NCI-H510A treated with DMSO at 0.1 percent for 48 hours (cell line): ENCODE measurements around the gene RAP2C.
A peak's percentile ranks its signal among the peaks of the same experiment; 100 is the strongest.
"Not testable (repeated sequence)": the region's sequence is repeated elsewhere in the genome, so short reads cannot be mapped to it uniquely, and the experiment has no call there.

ENCODE experiments used
- DNase-seq: peaks from one replicate; lab custom pipeline; 2025; lab: John Stamatoyannopoulos, UW

Gene RAP2C

DNA sequence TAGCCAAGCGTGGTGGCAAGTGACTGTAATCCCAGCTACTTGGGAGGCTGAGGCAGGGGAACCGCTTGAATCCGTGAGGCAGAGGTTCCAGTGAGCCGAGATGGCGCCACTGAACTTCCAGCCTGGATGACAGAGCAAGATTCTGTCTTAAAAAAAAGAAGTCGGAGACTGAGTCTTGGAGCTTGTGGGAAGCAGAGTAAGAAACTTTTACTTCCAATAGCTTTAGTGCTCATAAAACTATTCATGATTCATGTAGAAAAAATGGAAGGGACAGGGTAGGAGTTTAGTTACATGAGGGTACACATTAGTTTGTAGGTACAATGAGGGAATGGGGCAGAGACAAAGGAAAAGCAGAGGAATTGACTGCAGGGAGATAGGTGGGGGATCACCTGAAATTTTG is 19.3 kb downstream of the RAP2C start:
- DNase-seq, result no peak

DNA sequence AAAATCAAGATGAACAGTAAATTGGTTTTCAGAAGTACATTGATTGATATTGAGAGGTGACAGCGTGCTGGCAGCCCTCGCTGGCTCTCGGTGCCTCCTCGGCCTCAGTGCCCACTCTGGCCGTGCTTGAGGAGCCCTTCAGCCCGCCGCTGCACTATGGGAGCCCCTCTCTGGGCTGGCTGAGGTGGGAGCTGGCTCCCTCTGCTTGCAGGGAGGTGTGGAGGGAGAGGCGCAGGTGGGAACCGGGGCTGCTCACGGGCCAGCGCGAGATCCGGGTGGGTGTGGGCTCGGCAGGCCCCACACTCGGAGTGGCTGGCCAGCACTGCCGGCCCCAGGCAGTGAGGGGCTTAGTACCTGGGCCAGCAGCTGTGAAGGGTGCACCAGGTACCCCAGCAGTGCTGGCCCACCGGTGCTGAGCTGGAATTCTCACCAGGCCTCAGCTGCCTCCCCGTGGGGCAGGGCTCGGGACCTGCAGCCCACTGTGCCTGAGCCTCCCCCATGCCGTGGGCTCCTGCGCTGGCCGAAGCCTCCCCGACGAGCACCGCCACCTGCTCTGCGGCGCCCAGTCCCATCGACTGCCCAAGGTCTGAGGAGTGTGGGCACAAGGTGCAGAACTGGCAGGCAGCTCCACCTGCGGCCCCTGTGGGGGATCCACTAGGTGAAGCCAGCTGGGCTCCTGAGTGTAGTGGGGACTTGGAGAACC is 25.2 kb downstream of the RAP2C start:
- DNase-seq, result no peak

DNA sequence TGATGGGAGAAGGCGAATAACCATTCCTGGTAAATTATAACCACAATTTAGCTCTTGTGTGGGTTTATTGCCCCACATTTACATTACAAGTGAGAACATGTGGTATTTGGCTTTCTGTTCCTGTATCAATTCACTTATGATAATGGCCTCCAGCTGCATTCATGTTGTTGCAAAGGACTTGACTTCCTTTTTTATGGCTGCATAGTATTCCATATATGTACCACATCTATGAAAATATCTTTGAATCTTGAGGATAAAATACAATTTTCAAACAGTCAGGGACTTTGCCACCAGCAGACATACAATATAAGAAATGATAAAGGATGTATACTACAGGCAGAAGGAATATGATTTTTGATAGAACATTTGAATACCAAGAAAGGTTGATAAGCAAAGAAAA is 27.3 kb downstream of the RAP2C start:
- no peak for DNase-seq

DNA sequence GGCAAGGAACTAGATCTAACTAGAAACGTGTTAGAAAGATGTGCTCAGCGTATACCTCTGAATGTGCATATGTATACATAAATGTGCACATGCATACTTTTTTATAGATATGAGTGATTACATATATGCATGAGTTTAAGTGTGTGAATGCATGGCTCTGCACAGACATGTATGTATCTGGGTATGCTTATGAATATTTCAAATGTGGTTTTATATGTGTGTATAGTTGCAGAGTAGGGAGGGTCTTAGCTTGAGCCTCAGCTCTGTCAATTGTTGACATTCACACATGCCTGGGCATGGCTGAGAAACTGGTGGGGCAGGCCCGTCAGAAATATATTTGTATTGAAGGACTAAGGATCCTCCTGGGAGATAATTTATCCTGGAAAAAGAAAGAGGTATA is 31.1 kb downstream of the RAP2C start:
- no peak for DNase-seq

DNA sequence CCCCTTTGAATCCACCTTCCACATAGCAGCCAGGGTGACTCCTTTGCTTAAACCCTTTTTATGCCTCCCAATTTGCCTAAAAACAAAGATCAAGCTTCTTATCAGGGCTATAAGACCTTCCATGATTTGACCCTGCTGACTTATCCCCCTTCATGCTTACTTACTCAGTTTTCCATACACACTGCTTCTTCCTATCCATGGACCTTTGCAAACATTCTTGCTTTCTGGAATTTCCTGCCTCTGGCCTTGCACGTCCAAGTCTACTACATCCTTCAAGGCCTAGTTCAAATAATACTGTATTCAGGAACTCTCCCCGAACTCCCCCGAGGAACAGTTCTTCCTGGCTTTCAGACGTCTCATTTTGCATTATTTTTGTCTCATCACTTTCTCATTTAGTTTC is 31.8 kb downstream of the RAP2C start:
- no peak for DNase-seq

DNA sequence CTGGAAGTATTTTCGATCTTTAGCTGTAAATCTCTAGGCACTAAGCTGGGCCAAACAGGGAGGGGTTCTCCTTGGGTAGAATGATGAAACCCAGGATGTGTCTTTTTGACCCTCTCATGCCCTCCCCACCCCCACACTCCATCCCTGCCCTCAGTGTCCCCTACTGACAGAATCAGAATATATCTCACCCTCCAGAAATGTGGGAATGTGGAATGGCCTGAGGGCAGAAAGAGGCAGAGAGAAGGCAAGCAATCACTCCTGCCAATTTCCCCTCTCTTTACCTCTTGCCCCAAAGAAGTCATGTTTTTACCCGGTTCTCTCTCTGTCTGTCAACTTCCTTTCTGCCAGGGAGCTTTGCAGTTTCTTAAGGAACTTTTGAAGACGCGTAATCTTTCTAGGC is 34.4 kb downstream of the RAP2C start:
- DNase-seq, result no peak

DNA sequence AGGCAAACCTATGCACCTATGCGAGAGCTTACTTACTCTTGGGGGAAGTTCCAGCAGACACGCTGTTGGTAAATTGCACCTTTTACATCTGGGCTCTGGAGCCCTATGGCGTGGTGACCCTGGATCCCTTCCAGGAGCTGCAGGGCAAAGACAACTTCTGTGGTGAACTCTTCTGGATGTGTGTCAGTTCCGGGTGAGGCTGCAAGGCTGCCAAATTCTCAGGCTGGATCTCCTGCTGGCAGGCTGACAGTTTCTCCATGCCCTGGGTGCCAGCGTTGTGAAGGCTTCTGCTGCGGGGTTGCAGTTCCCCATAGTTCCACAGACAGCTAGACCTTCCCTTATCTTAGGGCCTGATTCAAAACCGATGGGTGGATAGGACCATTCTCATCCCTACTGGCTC is 37.9 kb downstream of the RAP2C start:
- no peak for DNase-seq

DNA sequence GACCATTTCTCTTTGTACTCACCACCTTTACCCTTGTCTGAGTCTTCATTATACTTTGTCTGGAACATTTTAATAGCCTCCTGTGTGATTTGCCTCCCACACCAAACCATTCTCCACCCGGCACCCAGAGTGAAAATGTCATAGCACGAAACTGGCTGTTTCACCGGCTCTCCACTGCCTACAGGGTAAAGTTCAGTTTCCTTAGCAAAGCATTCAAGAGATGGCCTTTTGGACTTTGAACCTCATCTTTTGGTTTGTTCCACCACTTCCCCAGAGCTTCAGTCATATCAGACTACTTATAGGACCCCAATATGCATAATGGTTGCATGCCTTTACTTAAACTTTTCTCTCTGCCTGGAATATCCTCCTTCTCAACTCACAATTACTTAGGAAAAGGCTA is 38.3 kb downstream of the RAP2C start:
- DNase-seq, result no peak

DNA sequence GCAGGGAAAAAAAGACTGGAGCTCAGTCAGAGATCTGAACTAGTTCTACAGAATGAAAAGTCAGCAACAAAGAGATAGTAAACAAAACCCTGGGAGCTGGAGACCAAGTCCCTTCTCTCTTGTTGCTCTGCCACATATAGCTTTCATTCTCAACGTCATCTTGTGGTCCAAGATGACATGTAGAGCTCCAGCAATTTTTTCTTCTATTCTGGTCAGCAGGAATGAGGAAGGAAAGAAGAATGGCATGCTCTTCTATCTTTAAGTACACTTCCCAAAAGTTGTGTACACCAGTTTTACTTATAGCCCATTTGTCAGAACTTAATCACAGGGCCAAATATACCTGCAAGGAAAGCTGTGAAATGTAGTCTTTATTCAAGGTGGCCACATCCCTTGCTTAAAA is 45.6 kb downstream of the RAP2C start:
- no peak for DNase-seq

DNA sequence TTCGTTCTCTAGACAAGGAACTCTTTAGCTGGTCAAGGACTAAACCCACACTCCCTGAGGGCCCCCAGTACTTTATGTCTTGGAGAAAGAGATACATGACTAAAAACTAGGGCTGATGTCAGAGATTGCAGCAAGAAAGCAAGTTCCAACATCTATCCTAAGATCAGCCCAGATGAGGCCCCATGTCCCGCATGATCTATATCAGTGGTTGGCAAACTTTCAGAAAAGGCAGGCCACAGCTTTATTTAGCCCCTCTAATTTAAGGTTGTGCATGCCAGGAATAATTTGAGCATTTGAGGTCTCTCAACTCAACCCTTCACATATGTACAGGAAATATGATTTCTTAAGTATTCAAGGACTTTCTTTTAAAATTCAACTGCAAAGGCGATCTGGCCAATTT is 47.4 kb downstream of the RAP2C start:
- no peak for DNase-seq

DNA sequence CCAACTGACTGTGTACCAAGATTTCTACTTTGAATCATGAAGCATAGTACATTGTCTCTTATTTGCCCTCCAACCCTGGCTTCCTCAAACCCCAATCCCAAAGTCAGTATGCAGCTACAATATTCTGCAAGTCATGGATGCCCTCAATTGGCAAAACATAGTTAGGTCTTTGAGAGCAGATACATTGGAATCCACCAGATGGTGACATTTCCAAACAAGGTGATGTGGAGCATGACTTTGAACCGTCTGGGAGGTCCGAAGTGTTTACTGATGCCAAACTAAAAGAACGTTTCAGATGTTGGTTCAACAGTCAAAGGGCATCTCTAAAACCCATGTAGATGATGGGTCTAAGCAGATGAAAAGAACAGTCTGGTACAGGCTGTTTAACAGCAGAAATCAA is 47.8 kb downstream of the RAP2C start:
- no peak for DNase-seq

DNA sequence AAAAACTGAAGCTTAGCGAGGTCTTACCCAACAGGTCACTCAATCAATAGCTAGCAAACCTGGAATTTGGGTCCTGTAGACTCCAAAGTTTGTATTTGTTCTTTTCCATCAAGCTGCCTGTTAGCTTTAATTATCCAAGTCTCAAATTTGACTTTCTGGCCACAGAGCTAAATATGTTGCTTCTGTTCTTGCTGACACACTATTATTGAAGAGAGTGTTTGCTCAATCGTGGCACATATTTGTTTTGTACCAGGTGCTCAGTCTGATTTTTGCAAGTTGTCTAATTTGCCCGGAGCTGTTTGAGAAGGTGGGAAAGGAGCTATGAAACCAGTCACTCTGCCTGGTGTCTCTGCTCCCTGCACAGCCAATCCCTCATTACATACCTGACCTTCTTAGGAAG is 49.7 kb downstream of the RAP2C start:
- DNase-seq, result peak; percentile 60

DNA sequence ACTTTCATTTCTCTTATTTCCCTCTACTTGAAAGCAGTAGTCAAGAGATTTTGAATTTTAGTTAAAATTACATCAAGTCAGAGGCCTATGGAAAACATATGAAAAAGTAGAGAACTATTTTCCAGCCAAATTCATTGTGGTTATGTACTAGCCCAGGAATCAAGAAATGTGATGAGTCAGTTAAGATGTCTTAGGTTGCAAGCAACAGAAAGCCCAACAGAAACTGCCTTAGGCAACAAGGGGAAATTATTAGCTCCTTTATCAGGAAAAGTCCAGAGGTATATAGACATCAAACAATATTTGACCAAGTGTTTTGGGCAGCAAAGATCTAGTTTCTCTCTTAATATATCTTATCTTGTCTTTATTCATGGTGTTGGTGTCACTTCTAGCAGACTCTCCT is 53.6 kb downstream of the RAP2C start:
- DNase-seq, result no peak

DNA sequence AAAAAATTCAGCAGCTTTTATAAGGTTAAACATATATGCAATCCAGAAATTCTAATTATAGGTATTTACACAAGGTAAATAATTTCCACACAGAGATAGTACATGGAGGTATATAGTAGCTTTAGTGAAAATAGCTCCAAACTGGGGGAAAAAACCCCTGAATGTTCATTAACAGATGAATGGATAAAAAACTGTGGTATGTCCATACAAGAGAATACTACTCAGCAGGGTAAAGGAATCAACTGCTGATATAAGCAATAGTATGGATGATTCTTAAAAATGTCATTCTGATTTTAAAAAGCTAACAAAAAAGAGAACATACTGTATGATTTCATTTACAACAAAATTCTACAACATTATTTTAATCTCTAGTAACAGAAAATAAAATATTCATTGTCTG is 54.2 kb downstream of the RAP2C start:
- DNase-seq, result no peak

DNA sequence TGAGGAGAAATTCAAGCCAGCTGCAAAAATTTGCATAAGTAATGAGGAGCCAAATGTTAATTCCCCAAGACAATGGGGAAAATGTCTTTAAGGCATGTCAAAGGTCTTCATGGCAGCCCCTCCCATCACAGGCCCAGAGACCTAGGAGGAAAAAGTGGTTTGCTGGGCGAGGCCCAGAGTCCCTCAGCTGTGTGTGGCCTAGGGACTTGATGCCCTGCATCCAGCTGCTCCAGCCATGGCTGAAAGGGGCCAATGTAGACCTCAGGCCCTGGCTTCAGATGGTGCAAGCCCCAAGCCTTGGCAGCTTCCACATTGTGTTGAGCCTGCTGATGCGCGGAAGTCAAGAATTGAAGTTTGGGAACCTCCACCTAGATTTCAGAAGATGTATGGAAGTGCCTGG is 56.2 kb downstream of the RAP2C start:
- DNase-seq, result not testable (repeated sequence)

DNA sequence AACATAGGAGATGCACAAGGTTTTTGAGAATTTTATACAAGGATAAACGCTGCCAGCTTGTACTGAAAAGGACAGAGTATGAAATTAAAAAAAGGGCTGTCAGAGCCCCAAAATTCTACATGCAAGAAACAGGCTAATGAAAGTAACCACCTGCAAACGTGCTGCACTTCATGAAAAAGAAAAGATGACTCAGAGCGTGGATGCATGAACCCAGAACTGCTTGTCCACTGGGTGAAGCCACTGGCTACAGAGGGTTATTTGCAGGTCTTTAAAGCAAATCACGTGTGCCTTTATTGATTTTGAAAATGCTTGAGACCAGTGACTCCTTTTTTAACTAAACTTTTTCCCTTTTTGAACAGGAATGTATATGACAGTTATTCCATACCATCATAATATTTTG is 66.1 kb downstream of the RAP2C start:
- no peak for DNase-seq
